IMR-90 (cell line): ENCODE data around the gene SELENOO.

Experiments used
- BHLHE40 ChIP-seq: fragments of 150-350 bp; IDR thresholded peaks from 2 replicates; pipeline ENCODE4 v1.6.1; 2016; ENCODE audit warnings: mild to moderate bottlenecking, low read depth, low read length
- CEBPB ChIP-seq: IDR thresholded peaks from 2 replicates; pipeline ENCODE4 v1.6.1; 2012; ENCODE audit warnings: low read depth, low read length, improper control_type of control experiment
- CHD1 ChIP-seq: IDR thresholded peaks from 2 replicates; pipeline ENCODE4 v1.6.1; 2012; ENCODE audit warnings: low read depth, low read length, improper control_type of control experiment
- FOS ChIP-seq: fragments of 150-350 bp; IDR thresholded peaks from 2 replicates; pipeline ENCODE4 v1.6.1; 2016; ENCODE audit warnings: low read depth, low read length
- MAFK ChIP-seq: IDR thresholded peaks from 2 replicates; pipeline ENCODE4 v1.6.1; 2012; ENCODE audit warnings: low read depth, low read length, improper control_type of control experiment
- MAZ ChIP-seq: IDR thresholded peaks from 2 replicates; pipeline ENCODE4 v1.6.1; 2012; ENCODE audit warnings: low read depth, mild to moderate bottlenecking, low read length, improper control_type of control experiment, moderate library complexity, borderline replicate concordance
- MXI1 ChIP-seq: IDR thresholded peaks from 2 replicates; pipeline ENCODE4 v1.6.1; 2012; ENCODE audit warnings: low read depth, mild to moderate bottlenecking, low read length, moderate library complexity, borderline replicate concordance
- POLR2A ChIP-seq: IDR thresholded peaks from 2 replicates; pipeline ENCODE4 v1.6.1; 2012; ENCODE audit warnings: mild to moderate bottlenecking, low read depth, low read length
- RAD21 ChIP-seq: IDR thresholded peaks from 2 replicates; pipeline ENCODE4 v1.6.1; 2012; ENCODE audit warnings: low read length, improper control_type of control experiment
- USF2 ChIP-seq: fragments of 150-350 bp; IDR thresholded peaks from 2 replicates; pipeline ENCODE4 v1.6.1; 2017; ENCODE audit warnings: mild to moderate bottlenecking, antibody characterized with exemption, low read length, low read depth
- TF ChIP-seq, protein P1 (sequence below): conservative IDR thresholded peaks from 2 replicates; pipeline ENCODE4 v1.5.1; 2012; ENCODE audit warnings: mild to moderate bottlenecking, low read depth, low read length, improper control_type of control experiment

- no peak for TF ChIP-seq POLR2A
- TF ChIP-seq, protein P1, sequence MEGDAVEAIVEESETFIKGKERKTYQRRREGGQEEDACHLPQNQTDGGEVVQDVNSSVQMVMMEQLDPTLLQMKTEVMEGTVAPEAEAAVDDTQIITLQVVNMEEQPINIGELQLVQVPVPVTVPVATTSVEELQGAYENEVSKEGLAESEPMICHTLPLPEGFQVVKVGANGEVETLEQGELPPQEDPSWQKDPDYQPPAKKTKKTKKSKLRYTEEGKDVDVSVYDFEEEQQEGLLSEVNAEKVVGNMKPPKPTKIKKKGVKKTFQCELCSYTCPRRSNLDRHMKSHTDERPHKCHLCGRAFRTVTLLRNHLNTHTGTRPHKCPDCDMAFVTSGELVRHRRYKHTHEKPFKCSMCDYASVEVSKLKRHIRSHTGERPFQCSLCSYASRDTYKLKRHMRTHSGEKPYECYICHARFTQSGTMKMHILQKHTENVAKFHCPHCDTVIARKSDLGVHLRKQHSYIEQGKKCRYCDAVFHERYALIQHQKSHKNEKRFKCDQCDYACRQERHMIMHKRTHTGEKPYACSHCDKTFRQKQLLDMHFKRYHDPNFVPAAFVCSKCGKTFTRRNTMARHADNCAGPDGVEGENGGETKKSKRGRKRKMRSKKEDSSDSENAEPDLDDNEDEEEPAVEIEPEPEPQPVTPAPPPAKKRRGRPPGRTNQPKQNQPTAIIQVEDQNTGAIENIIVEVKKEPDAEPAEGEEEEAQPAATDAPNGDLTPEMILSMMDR: no peak
- no peak for TF ChIP-seq BHLHE40
- TF ChIP-seq CHD1: no peak
- TF ChIP-seq FOS: no peak
- TF ChIP-seq RAD21: no peak
- no peak for TF ChIP-seq MXI1
- no peak for TF ChIP-seq CEBPB
- no peak for TF ChIP-seq MAZ
- TF ChIP-seq MAFK: no peak
- no peak for TF ChIP-seq USF2
These were observed 28.6 kb downstream of the SELENOO start for GRCh38 chr22:50229370-50229769.
